Lower leg skin (tissue), 3 donors: ENCODE results near the gene MT1X.

Source experiments
- CTCF ChIP-seq, 3 donors: fragments of 450-650 bp; IDR thresholded peaks; one replicate each; pipeline ENCODE4 v1.5.1; 2016; ENCODE audit warnings: antibody characterized with exemption in 3 of 3, mild to moderate bottlenecking in 3 of 3, moderate library complexity in 2 of 3
- POLR2A ChIP-seq, 2 donors: fragments of 450-650 bp; IDR thresholded peaks; one replicate each; pipeline ENCODE4 v1.6.1; 2016 to 2017; ENCODE audit warnings: antibody characterized with exemption in 2 of 2, mild to moderate bottlenecking in 1 of 2, moderate library complexity in 1 of 2

DNA sequence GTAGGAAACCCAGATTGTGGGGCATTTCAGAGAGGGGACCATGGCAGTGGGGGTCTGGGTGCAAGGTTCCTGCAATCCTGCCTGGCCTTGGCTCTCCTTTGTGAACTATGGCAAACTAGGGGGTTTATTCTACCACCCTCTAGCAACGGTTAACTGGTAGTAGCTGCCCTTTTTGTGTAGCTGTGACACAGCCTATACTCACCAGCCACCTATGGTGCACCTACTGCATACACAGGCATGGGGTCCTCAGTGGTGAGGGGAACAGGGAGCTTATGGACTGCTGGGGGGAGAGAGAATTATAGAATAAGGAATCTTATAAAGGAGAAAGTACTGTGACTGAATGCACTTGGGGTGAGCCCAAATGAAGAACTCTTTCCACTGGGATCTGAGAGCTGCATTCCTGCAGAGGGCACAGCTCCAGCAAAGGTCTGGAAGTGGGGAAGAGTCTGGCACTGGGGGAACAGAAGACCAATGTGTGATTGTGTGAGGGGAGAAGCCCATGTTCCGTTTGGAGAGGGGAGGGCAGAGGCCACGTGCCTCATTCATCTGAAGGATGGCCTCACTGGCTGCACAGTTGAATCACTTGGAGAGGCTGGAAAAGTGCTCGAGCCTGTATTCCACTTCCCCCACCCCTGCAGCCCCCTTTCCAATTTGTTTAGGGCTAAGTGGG lies 2.1 kb downstream of the MT1X start:
- TF ChIP-seq CTCF (IDR thresholded peaks at IDR 0.05) (no peak), POLR2A (IDR thresholded peaks at IDR 0.05) (no peak)
